ENCODE measurements around the gene PRPF40A.

Gene PRPF40A

GRCh38 chr2:152617456-152618192 is 99.6 kb downstream of the PRPF40A start:
- no peak overlapping the region for H3K4me3 Mint-ChIP-seq
- no peaks in the 10 kb centered on the region for H3K9me3 Mint-ChIP-seq
- DNase-seq = no peak

GRCh38 chr2:152615177-152615576 is 102.1 kb downstream of the PRPF40A start:
- Mint-ChIP-seq H3K4me1 (ENCODE audit: low read depth in 2 of 2) (peaks cover 6 to 8% of the 10 kb centered on the region in 2 donors), H3K27ac (no peak overlapping the region)

More at GRCh38 chr2:152617456-152618192, 99.6 kb downstream of the PRPF40A start:
- no peaks in the 10 kb centered on the region for H3K36me3 Mint-ChIP-seq (ENCODE audit: insufficient read depth)
- peaks cover 16 to 26% of the 10 kb centered on the region in 2 donors for H3K27me3 Mint-ChIP-seq
- ATAC-seq (replicated peaks) = no peak
- no peaks in the 10 kb centered on the region for H3K4me1 Mint-ChIP-seq (ENCODE audit: low read depth in 2 of 2)
- no peak overlapping the region for H3K27ac Mint-ChIP-seq

GRCh38 chr2:152613235-152613634 is 104.0 kb downstream of the PRPF40A start:
- Mint-ChIP-seq H3K4me3 (no peak overlapping the region), H3K36me3 (ENCODE audit: insufficient read depth) (no peaks in the 10 kb centered on the region), H3K27ac (peak overlapping the region; percentile 5 to 83), H3K9me3 (no peaks in the 10 kb centered on the region), H3K27me3 (no peaks in the 10 kb centered on the region), H3K4me1 (ENCODE audit: low read depth in 2 of 2) (peaks cover 6 to 8% of the 10 kb centered on the region in 2 donors)
- no peak for DNase-seq
- no peak for ATAC-seq (replicated peaks)

More at GRCh38 chr2:152615177-152615576, 102.1 kb downstream of the PRPF40A start:
- Mint-ChIP-seq H3K27me3 (peaks cover 4 to 7% of the 10 kb centered on the region in 2 donors), H3K4me3 (no peak overlapping the region), H3K9me3 (no peaks in the 10 kb centered on the region), H3K36me3 (ENCODE audit: insufficient read depth) (no peaks in the 10 kb centered on the region)
- DNase-seq (no peak), ATAC-seq (replicated peaks) (no peak)

- Mint-ChIP-seq H3K4me1 (ENCODE audit: low read depth in 2 of 2) (peaks cover 6 to 8% of the 10 kb centered on the region in 2 donors), H3K36me3 (ENCODE audit: insufficient read depth) (no peaks in the 10 kb centered on the region), H3K9me3 (no peaks in the 10 kb centered on the region), H3K27ac (peak overlapping the region; percentile 38 to 83), H3K4me3 (peak overlapping the region; percentile 4 to 39), H3K27me3 (no peaks in the 10 kb centered on the region)
- no peak for DNase-seq
- peak; percentile 63 for ATAC-seq (replicated peaks)
Measured at GRCh38 chr2:152611458-152612231, 105.6 kb downstream of the PRPF40A start.

- peaks cover 0 to under 1% of the 10 kb centered on the region in 2 donors for H3K27me3 Mint-ChIP-seq
- no peak overlapping the region for H3K4me3 Mint-ChIP-seq
- H3K4me1 Mint-ChIP-seq (ENCODE audit: low read depth in 2 of 2) = peaks cover 6 to 8% of the 10 kb centered on the region in 2 donors
- H3K9me3 Mint-ChIP-seq = no peaks in the 10 kb centered on the region
- ATAC-seq (replicated peaks) (no peak), DNase-seq (no peak)
- H3K36me3 Mint-ChIP-seq (ENCODE audit: insufficient read depth) = no peaks in the 10 kb centered on the region
- no peak overlapping the region for H3K27ac Mint-ChIP-seq
Measured at GRCh38 chr2:152609699-152610098, 107.6 kb downstream of the PRPF40A start.

GRCh38 chr2:152609154-152609553 is 108.1 kb downstream of the PRPF40A start:
- DNase-seq = no peak
- H3K36me3 Mint-ChIP-seq (ENCODE audit: insufficient read depth) = no peaks in the 10 kb centered on the region
- H3K27ac Mint-ChIP-seq = no peak overlapping the region
- no peak overlapping the region for H3K4me3 Mint-ChIP-seq
- no peak for ATAC-seq (replicated peaks)
- H3K9me3 Mint-ChIP-seq = no peaks in the 10 kb centered on the region
- peaks cover 6 to 8% of the 10 kb centered on the region in 2 donors for H3K4me1 Mint-ChIP-seq (ENCODE audit: low read depth in 2 of 2)
- peaks cover 0 to 6% of the 10 kb centered on the region in 2 donors for H3K27me3 Mint-ChIP-seq

- no peak overlapping the region for H3K4me3 Mint-ChIP-seq
- peaks cover 0 to 7% of the 10 kb centered on the region in 2 donors for H3K27me3 Mint-ChIP-seq
- peaks cover 6 to 8% of the 10 kb centered on the region in 2 donors for H3K4me1 Mint-ChIP-seq (ENCODE audit: low read depth in 2 of 2)
- H3K36me3 Mint-ChIP-seq (ENCODE audit: insufficient read depth) = no peaks in the 10 kb centered on the region
- H3K27ac Mint-ChIP-seq = no peak overlapping the region
- DNase-seq (no peak), ATAC-seq (replicated peaks) (no peak)
- no peaks in the 10 kb centered on the region for H3K9me3 Mint-ChIP-seq
Measured at GRCh38 chr2:152607793-152608300, 109.4 kb downstream of the PRPF40A start.

GRCh38 chr2:152606941-152607340 is 110.3 kb downstream of the PRPF40A start:
- no peaks in the 10 kb centered on the region for H3K36me3 Mint-ChIP-seq (ENCODE audit: insufficient read depth)
- H3K27ac Mint-ChIP-seq = no peak overlapping the region
- H3K4me3 Mint-ChIP-seq = no peak overlapping the region
- DNase-seq (no peak), ATAC-seq (replicated peaks) (no peak)
- H3K27me3 Mint-ChIP-seq = peaks cover 0 to 7% of the 10 kb centered on the region in 2 donors
- H3K9me3 Mint-ChIP-seq = no peaks in the 10 kb centered on the region
- H3K4me1 Mint-ChIP-seq (ENCODE audit: low read depth in 2 of 2) = peaks cover 3 to 5% of the 10 kb centered on the region in 2 donors

GRCh38 chr2:152606081-152606480 is 111.2 kb downstream of the PRPF40A start:
- Mint-ChIP-seq H3K4me3 (no peak overlapping the region), H3K27me3 (peaks cover 0 to 7% of the 10 kb centered on the region in 2 donors), H3K36me3 (ENCODE audit: insufficient read depth) (no peaks in the 10 kb centered on the region), H3K9me3 (no peaks in the 10 kb centered on the region), H3K27ac (no peak overlapping the region), H3K4me1 (ENCODE audit: low read depth in 2 of 2) (no peaks in the 10 kb centered on the region)
- DNase-seq = no peak
- no peak for ATAC-seq (replicated peaks)

GRCh38 chr2:152603166-152603565 is 114.1 kb downstream of the PRPF40A start:
- H3K27me3 Mint-ChIP-seq = peaks cover 0 to 7% of the 10 kb centered on the region in 2 donors
- no peak overlapping the region for H3K27ac Mint-ChIP-seq
- H3K36me3 Mint-ChIP-seq (ENCODE audit: insufficient read depth) = no peaks in the 10 kb centered on the region
- no peak for DNase-seq
- no peak for ATAC-seq (replicated peaks)
- H3K4me1 Mint-ChIP-seq (ENCODE audit: low read depth in 2 of 2) = no peaks in the 10 kb centered on the region
- no peaks in the 10 kb centered on the region for H3K9me3 Mint-ChIP-seq
- no peak overlapping the region for H3K4me3 Mint-ChIP-seq

GRCh38 chr2:152602750-152603149 is 114.5 kb downstream of the PRPF40A start:
- no peaks in the 10 kb centered on the region for H3K4me1 Mint-ChIP-seq (ENCODE audit: low read depth in 2 of 2)
- no peaks in the 10 kb centered on the region for H3K36me3 Mint-ChIP-seq (ENCODE audit: insufficient read depth)
- DNase-seq = no peak
- ATAC-seq (replicated peaks) = no peak
- H3K27me3 Mint-ChIP-seq = peaks cover 0 to 7% of the 10 kb centered on the region in 2 donors
- no peak overlapping the region for H3K4me3 Mint-ChIP-seq
- no peak overlapping the region for H3K27ac Mint-ChIP-seq
- H3K9me3 Mint-ChIP-seq = no peaks in the 10 kb centered on the region

Measured in effector memory CD8-positive, alpha-beta T cell (primary cell).